ENCODE results near the gene BHLHE23.

GRCh38 chr20:63048516-63049190 lies 41.9 kb upstream of the BHLHE23 start:
- TF ChIP-seq POLR2AphosphoS5 (IDR thresholded peaks at IDR 0.05; ENCODE audit: low read depth, low read length): no peak
- no peak for TF ChIP-seq POLR2A (IDR thresholded peaks at IDR 0.05; ENCODE audit: low read depth, low read length)
